ENCODE data around the gene LRRC8D.

DNA sequence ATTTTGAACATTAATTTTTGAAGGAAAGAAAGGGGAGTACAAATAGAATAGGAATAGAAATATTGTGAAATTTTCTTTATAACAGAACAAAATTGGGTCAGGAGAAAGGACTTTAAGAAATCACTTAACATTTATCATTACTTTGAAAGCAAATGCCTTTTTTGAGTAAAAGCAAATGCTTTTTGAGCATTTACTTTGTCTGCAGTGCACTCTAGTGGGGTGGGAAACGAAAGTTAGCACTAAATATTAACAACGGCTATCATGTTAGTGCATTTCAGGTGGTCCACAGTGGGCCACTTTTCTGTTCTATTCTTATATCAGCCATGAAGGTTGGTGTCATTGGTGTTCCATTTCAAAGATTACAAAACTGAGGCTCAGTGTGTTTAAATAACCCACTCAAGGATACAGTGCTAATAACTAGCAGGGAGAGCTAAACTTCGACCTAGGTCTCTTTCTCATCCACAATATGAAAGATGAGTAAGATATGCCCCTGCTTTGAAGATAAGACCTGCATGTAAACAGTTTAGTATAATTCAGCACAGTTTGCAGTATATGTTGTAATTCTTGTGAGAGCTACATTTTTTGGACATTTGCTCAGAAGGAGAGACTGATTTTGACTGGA lies 13.4 kb downstream of the LRRC8D start:
- no peak for TF ChIP-seq EZH2 (IDR thresholded peaks at IDR 0.05)
- no peak for TF ChIP-seq POLR2AphosphoS5 (IDR thresholded peaks at IDR 0.05; ENCODE audit: borderline replicate concordance, low read depth, low read length)
